ENCODE results near the gene GIT2.

DNA sequence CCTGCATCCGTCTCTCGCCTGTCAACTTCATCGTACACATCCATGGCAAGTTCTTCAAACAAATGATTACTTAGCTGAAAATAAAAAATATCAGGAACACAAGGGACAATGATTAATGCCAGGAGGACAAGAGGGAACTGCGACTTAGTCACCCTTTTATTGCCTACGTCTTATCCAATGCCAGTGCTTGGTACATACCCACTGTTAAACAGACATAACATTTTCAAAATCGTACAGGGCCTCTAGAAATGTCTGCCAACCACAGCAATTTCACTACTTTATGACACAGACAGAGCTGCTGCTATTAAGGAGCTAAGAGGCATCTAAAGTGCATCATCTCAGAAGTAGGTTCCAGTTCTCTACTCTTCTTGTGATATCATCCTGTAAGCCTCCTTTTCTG, 34.6 kb downstream of the GIT2 start:
- TF ChIP-seq, protein P1, sequence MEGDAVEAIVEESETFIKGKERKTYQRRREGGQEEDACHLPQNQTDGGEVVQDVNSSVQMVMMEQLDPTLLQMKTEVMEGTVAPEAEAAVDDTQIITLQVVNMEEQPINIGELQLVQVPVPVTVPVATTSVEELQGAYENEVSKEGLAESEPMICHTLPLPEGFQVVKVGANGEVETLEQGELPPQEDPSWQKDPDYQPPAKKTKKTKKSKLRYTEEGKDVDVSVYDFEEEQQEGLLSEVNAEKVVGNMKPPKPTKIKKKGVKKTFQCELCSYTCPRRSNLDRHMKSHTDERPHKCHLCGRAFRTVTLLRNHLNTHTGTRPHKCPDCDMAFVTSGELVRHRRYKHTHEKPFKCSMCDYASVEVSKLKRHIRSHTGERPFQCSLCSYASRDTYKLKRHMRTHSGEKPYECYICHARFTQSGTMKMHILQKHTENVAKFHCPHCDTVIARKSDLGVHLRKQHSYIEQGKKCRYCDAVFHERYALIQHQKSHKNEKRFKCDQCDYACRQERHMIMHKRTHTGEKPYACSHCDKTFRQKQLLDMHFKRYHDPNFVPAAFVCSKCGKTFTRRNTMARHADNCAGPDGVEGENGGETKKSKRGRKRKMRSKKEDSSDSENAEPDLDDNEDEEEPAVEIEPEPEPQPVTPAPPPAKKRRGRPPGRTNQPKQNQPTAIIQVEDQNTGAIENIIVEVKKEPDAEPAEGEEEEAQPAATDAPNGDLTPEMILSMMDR (IDR thresholded peaks at IDR 0.05): no peak
- TF ChIP-seq POLR2A (IDR thresholded peaks at IDR 0.05): no peak
